Measurements from ENCODE around the gene RMND5B.

Gene RMND5B

DNA sequence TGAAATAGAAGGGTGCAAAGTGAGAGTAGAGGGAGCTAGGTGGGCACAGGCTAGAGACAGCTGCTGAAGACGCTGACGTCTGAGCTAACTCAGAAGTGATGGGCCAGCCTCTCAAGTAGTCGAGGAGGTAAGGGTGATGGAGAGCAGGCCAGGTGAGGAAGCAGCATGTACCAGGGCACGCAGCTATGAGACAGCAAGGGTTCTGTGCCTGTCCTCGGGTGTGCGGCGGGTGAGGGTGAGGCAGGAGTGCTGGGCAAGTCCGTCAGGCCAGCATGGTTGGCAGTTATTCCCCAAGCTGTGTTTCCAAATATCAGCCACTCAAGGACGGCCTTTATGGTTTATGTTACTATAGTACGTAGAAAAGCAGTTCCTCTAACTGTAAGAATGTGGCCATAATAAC is 6.2 kb downstream of the RMND5B start:
- TF ChIP-seq, protein P1, sequence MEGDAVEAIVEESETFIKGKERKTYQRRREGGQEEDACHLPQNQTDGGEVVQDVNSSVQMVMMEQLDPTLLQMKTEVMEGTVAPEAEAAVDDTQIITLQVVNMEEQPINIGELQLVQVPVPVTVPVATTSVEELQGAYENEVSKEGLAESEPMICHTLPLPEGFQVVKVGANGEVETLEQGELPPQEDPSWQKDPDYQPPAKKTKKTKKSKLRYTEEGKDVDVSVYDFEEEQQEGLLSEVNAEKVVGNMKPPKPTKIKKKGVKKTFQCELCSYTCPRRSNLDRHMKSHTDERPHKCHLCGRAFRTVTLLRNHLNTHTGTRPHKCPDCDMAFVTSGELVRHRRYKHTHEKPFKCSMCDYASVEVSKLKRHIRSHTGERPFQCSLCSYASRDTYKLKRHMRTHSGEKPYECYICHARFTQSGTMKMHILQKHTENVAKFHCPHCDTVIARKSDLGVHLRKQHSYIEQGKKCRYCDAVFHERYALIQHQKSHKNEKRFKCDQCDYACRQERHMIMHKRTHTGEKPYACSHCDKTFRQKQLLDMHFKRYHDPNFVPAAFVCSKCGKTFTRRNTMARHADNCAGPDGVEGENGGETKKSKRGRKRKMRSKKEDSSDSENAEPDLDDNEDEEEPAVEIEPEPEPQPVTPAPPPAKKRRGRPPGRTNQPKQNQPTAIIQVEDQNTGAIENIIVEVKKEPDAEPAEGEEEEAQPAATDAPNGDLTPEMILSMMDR (IDR thresholded peaks at IDR 0.05), result no peak
- DNase-seq (ENCODE audit: low spot score), result no peak
- no peak overlapping the region for H3K27ac ChIP-seq
- no peak overlapping the region for H3K4me3 ChIP-seq

DNA sequence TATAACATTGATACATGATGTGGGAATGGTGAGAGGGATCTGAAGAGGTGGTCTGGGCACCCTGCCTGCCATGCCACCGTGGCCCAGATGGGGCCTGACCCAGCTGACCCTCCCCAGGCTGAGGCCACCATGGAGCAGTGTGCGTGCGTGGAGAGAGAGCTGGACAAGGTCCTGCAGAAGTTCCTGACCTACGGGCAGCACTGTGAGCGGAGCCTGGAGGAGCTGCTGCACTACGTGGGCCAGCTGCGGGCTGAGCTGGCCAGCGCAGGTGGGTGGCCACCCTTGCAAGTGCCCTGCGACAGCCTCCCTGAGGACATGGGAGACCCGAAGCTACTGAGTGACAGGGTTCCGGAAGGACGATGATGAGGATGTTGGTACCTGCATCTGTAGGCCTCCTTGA is 7.2 kb downstream of the RMND5B start:
- no peak overlapping the region for H3K4me3 ChIP-seq
- TF ChIP-seq, protein P1 (IDR thresholded peaks at IDR 0.05), result no peak
- H3K27ac ChIP-seq, result no peak overlapping the region
- DNase-seq (ENCODE audit: low spot score), result no peak

DNA sequence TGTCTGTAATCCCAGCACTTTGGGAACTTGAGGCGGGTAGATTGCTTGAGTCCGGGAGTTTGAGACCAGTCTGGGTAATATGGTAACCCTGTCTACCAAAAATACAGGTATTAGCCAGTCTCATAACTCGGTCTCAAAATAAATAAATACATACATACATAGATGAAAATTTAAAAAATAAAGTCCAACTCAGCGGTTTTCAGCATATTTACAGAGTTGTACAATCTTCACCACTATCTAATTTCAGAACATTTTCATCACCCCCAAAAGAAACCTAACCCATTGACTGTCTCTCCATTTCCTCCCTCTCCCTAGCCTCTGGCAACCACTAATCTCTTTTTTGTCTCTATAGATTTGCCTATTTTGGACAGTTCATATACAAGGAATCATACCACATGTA is 10.7 kb downstream of the RMND5B start:
- H3K27ac ChIP-seq, result no peak overlapping the region
- DNase-seq (ENCODE audit: low spot score), result no peak
- no peak overlapping the region for H3K4me3 ChIP-seq
- TF ChIP-seq, protein P1 (IDR thresholded peaks at IDR 0.05), result no peak

DNA sequence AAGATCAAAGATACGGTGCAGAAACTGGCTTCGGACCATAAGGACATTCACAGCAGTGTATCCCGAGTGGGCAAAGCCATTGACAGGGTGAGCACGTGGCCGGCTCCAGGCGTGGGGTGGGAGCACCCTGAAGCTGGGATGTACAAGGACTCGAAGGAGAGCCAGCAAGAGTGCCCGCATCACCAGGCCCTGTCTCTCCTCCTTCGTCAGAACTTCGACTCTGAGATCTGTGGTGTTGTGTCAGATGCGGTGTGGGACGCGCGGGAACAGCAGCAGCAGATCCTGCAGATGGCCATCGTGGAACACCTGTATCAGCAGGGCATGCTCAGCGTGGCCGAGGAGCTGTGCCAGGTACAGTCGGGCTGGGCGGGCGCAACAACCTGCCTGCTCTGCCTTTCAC is 11.8 kb downstream of the RMND5B start:
- TF ChIP-seq, protein P1 (IDR thresholded peaks at IDR 0.05), result no peak
- Histone ChIP-seq H3K27ac (no peak overlapping the region), H3K4me3 (no peak overlapping the region)
- DNase-seq (ENCODE audit: low spot score), result no peak

DNA sequence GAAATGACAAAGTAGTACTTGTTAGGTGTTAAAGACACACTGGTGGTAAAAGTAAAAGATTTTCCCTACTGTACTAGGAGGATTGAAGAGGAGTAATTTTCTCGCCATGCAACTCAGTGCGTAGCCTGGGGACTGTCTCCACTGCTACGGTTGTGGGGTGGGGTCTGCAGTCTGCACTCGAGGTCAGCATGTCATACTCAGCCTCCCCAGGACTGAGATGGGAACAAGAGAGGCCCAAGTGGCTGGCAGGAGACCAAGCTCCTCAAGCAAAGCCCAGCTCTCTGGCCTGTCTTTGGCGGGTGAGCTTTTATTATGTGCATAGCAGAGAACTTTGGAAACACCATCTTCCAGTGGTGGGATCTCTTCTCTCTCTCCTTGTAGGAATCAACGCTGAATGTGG is 12.4 kb downstream of the RMND5B start:
- DNase-seq (ENCODE audit: low spot score), result no peak

DNA sequence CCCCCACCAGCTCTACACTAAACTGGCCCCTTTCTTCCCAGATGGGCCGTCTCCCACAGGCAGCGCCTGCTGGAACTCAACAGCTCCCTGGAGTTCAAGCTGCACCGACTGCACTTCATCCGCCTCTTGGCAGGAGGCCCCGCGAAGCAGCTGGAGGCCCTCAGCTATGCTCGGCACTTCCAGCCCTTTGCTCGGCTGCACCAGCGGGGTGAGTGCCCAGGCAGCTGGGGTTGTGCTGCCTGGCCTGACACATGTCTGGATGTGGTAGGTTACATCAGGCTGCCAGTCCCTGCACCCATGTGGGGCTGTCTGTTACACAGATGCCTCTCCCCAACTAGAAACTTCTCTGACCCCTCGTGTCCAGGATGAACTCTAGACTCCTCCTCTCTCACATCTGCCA is 13.1 kb downstream of the RMND5B start:
- Histone ChIP-seq H3K4me3 (no peak overlapping the region), H3K27ac (no peak overlapping the region)
- no peak for DNase-seq (ENCODE audit: low spot score)
- TF ChIP-seq, protein P1 (IDR thresholded peaks at IDR 0.05), result no peak

More for the DNA sequence above, 12.4 kb downstream of the RMND5B start:
- H3K4me3 ChIP-seq, result no peak overlapping the region
- TF ChIP-seq, protein P1 (IDR thresholded peaks at IDR 0.05), result no peak
- H3K27ac ChIP-seq, result no peak overlapping the region

DNA sequence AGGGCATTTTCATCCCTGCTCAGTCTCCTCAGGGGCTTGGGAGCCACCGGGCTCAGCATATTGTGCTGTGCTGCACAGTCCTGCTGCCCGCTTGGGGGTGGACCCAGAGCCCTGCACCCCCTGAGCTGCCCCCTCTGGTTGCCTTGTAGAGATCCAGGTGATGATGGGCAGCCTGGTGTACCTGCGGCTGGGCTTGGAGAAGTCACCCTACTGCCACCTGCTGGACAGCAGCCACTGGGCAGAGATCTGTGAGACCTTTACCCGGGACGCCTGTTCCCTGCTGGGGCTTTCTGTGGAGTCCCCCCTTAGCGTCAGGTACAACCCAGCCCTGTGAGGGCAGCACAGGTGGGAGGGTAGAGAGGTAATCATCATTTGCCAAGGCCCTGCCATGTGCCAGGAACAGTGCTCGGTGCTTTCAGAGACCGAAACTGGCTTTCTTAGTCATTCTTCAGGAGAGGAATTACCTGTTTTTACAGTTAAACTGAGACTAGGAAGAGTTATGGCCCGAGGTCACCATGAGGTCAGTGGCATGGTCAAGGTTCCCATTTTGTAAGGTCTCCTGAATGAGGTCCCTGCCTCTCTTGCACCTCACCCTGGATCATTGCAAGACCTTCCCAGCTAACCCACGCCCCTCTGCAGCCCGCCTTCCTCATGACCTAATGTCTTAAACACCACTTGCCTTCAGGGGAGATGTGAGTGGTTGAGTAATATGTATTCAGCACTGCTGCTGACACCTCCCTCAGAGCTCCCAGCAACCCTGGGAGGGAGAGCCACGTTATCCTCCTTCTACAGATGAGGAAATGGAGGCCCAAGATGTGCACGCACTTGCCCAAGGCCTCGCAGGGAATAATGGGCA is 15.4 kb downstream of the RMND5B start:
- TF ChIP-seq, protein P1 (IDR thresholded peaks at IDR 0.05), result peak; percentile 42
- Histone ChIP-seq H3K4me3 (no peak overlapping the region), H3K27ac (no peak overlapping the region)
- no peak for DNase-seq (ENCODE audit: low spot score)

All from coronary artery (tissue), 2 donors.